GM12878 (cell line): Measurements from ENCODE around the gene NLGN1. TPM values are rescaled to one million over a fixed set of nuclear protein-coding genes. Genes with fewer than 3 reads are reported as not detected.

Experiments
- ATAC-seq: fragments of 200-7000 bp; cut with Tn5 transposase; 3 replicates; pipeline ENCODE4 v1.9.1; 2020; ENCODE audit warnings: mild to moderate bottlenecking, moderate library complexity
- BruUV-seq: library from RNA; stranded (reverse); fragments of 400-500 nt; replicated peaks from 2 replicates; lab custom pipeline; 2021; lab: Mats Ljungman, UMichigan
- CTCF ChIA-PET: fragments of 300-600 bp; sonication (Branson Sonifier 250); formaldehyde crosslinking; extraction: SDS; loops from one replicate; lab custom pipeline; 2021; ENCODE audit warnings: inconsistent platforms; lab: Yijun Ruan, JAX
- POLR2A ChIA-PET: fragments of 350-600 bp; formaldehyde crosslinking; extraction: SDS; loops from one replicate; lab custom pipeline; 2021; ENCODE audit warnings: inconsistent platforms; lab: Charles Lee
- RAD21 ChIA-PET: fragments of 300-600 bp; sonication (Branson Sonifier 250); formaldehyde crosslinking; loops from one replicate; lab custom pipeline; 2023; ENCODE audit warnings: antibody characterized with exemption; ENCODE audit not compliant: unreplicated experiment; lab: Charles Lee
- SMC1A ChIA-PET: fragments of 300-600 bp; sonication (Branson Sonifier 250); formaldehyde crosslinking; loops from one replicate; lab custom pipeline; 2023; ENCODE audit not compliant: unreplicated experiment, uncharacterized antibody; lab: Charles Lee
- DNase-seq: peaks from one replicate; pipeline ENCODE4 v3.0.0-alpha.2; 2011; ENCODE audit warnings: low read depth, low spot score
- FAIRE-seq: peaks from 3 replicates; lab custom pipeline; 2011; peaks lifted over from hg19 to GRCh38; lab: Jason Lieb, UNC
- H2AFZ ChIP-seq: 2 replicates; pipeline ENCODE4 v1.6.0; 2011; ENCODE audit warnings: low read depth, low read length, control low read depth; ENCODE audit not compliant: control insufficient read depth
- H3K27ac ChIP-seq: 2 replicates; pipeline ENCODE4 v1.5.1; 2011; ENCODE audit warnings: control low read depth; ENCODE audit not compliant: control insufficient read depth, insufficient read depth
- H3K27me3 ChIP-seq, 2 experiments: replicated peaks in 1 of 2; 2 replicates each; pipeline versions ENCODE4 v1.6.0 to v1.6.1; 2011; ENCODE audit warnings: low read length in 1 of 2; ENCODE audit not compliant: control insufficient read depth in 2 of 2, insufficient read depth in 2 of 2
- H3K36me3 ChIP-seq, 2 experiments: 2 replicates each; pipeline ENCODE4 v1.5.1; 2011; ENCODE audit warnings: low read length in 1 of 2; ENCODE audit not compliant: control insufficient read depth in 2 of 2, insufficient read depth in 2 of 2
- H3K4me1 ChIP-seq: 2 replicates; pipeline ENCODE4 v1.6.1; 2011; ENCODE audit warnings: mild to moderate bottlenecking, low read length, moderate library complexity, mixed read lengths; ENCODE audit not compliant: control insufficient read depth, insufficient read depth
- H3K4me2 ChIP-seq: 2 replicates; pipeline ENCODE4 v1.6.0; 2011; ENCODE audit warnings: control low read depth; ENCODE audit not compliant: control insufficient read depth, insufficient read depth
- H3K4me3 ChIP-seq: fragments of 200-600 bp; sonication (generic); 2 replicates; pipeline ENCODE4 v1.5.1; 2016
- H3K79me2 ChIP-seq: 2 replicates; pipeline ENCODE4 v1.6.0; 2011; ENCODE audit warnings: low read length; ENCODE audit not compliant: control insufficient read depth, insufficient read depth
- H3K9ac ChIP-seq: 2 replicates; pipeline ENCODE4 v1.8.0; 2011; ENCODE audit warnings: low read length, control low read depth, mixed read lengths; ENCODE audit not compliant: control insufficient read depth, insufficient read depth
- H3K9me3 ChIP-seq: replicated peaks from 3 replicates; pipeline ENCODE4 v1.5.1; 2011; ENCODE audit warnings: mild to moderate bottlenecking, low read length; ENCODE audit not compliant: control insufficient read depth, insufficient read depth
- H4K20me1 ChIP-seq: 2 replicates; pipeline ENCODE4 v1.6.0; 2011; ENCODE audit not compliant: control insufficient read depth, insufficient read depth
- ATF2 ChIP-seq: IDR thresholded peaks from 2 replicates; pipeline ENCODE4 v1.6.1; 2012; ENCODE audit warnings: low read length, inconsistent platforms
- BCLAF1 ChIP-seq: fragments of 450-650 bp; IDR thresholded peaks from 2 replicates; pipeline ENCODE4 v1.6.1; 2017; ENCODE audit warnings: antibody characterized with exemption, mild to moderate bottlenecking, moderate library complexity
- EP300 ChIP-seq, 2 experiments: fragments of 150-350 bp in 1 of 2; IDR thresholded peaks; 2 replicates each; pipeline ENCODE4 v1.6.1; 2011 to 2012; ENCODE audit warnings: low read depth in 2 of 2, low read length in 2 of 2, borderline replicate concordance in 1 of 2, improper control_type of control experiment in 1 of 2, inconsistent platforms in 1 of 2; ENCODE audit not compliant: control insufficient read depth in 1 of 2
- HCFC1 ChIP-seq: fragments of 150-350 bp; IDR thresholded peaks from 2 replicates; pipeline ENCODE4 v1.6.1; 2014; ENCODE audit warnings: low read length
- JUNB ChIP-seq: IDR thresholded peaks from 2 replicates; pipeline ENCODE4 v1.6.1; 2016; ENCODE audit warnings: antibody characterized with exemption, mild to moderate bottlenecking
- NBN ChIP-seq: fragments of 450-650 bp; IDR thresholded peaks from 2 replicates; pipeline ENCODE4 v1.6.1; 2016
- NR2C2 ChIP-seq: IDR thresholded peaks from 2 replicates; pipeline ENCODE4 v1.6.1; 2011; ENCODE audit warnings: borderline replicate concordance, low read depth; ENCODE audit not compliant: control insufficient read depth, insufficient read length
- RELB ChIP-seq: fragments of 450-650 bp; IDR thresholded peaks from 2 replicates; pipeline ENCODE4 v1.6.1; 2017; ENCODE audit warnings: low read depth, mild to moderate bottlenecking, moderate library complexity
- SREBF2 ChIP-seq: IDR thresholded peaks from 2 replicates; pipeline ENCODE4 v1.6.1; 2012; ENCODE audit warnings: mild to moderate bottlenecking, low read length
- WRNIP1 ChIP-seq: IDR thresholded peaks from 2 replicates; pipeline ENCODE4 v1.6.1; 2011; ENCODE audit warnings: low read depth, low read length, improper control_type of control experiment, borderline replicate concordance
- WGBS: methylation state at CpG from one replicate; pipeline ENCODE4 v1.1.6; 2016; ENCODE audit warnings: low lambda C conversion rate; ENCODE audit not compliant: insufficient replicate concordance, insufficient coverage; ENCODE audit errors: missing lambda C conversion rate; 5-methylcytosine and 5-hydroxymethylcytosine counted together
- in situ Hi-C: fragments of 300-500 bp; cut with MboI; formaldehyde crosslinking; loops from 9 replicates; pipeline ENCODE4 v1.14.3; 2018; ENCODE audit warnings: mixed read lengths
- intact Hi-C: fragments of 100-400 bp; cut with micrococcal nuclease; formaldehyde crosslinking; loops from one replicate; pipeline ENCODE4 v1.14.2; 2022; ENCODE audit not compliant: unreplicated experiment
- polyA plus RNA-seq, 11 experiments: library from polyadenylated mRNA; depleted of rRNA in 4 of 11; unstranded in 6 of 11; stranded (reverse) in 5 of 11; fragments of >200 nt; fragmentation: Nextera tagmentation in 4 of 11; fragmentation: Illumina TruSeq in 1 of 11; extraction: Ambion mirVana in 4 of 11; extraction: Trizol in 1 of 11; gene quantifications; 1 replicate in 1 of 11; 2 replicates in 10 of 11; pipeline versions ENCODE4 v1.2.1 to v1.2.3, GENCODE V29; 2011 to 2016; ENCODE audit warnings: inconsistent platforms in 2 of 11, missing spikeins in 2 of 11, low read depth in 1 of 11
- total RNA-seq, 4 experiments: library from RNA; depleted of rRNA in 3 of 4; stranded (reverse); fragments of >200 nt in 3 of 4; fragmentation: Illumina TruSeq in 1 of 4; extraction: Trizol in 1 of 4; gene quantifications; 2 replicates each; pipeline versions ENCODE4 v1.2.1 to v1.2.3, GENCODE V29; 2013 to 2021
- TF ChIP-seq, protein P1 (sequence below): fragments of 450-650 bp; IDR thresholded peaks from 2 replicates; pipeline ENCODE4 v1.6.1; 2018; ENCODE audit warnings: mild to moderate bottlenecking, low read depth, moderate library complexity; ENCODE audit not compliant: partially characterized antibody
- TF ChIP-seq, protein P2 (sequence below): fragments of 450-650 bp; formaldehyde crosslinking; IDR thresholded peaks from 2 replicates; pipeline ENCODE4 v1.4.0; 2020; ENCODE audit warnings: mild to moderate bottlenecking, moderate library complexity

Gene NLGN1
- total and polyA plus RNA-seq, 10 of the 15 experiments (the other 5 are each of a cell fraction or from before 2014, with no cell fraction given), result not detected

GRCh38 chr3:173838644-173839043 lies 441.1 kb downstream of the NLGN1 start:
- Histone ChIP-seq H4K20me1 (no peaks in the 10 kb centered on the region), H3K4me1 (no peaks in the 10 kb centered on the region), H3K9ac (no peak overlapping the region), H3K27ac (no peak overlapping the region), H3K4me3 (no peak overlapping the region), H3K36me3 (no peaks in the 10 kb centered on the region), H3K9me3 (no peaks in the 10 kb centered on the region), H3K27me3 (no peaks in the 10 kb centered on the region), H2AFZ (no peak overlapping the region), H3K4me2 (no peak overlapping the region), H3K79me2 (no peaks in the 10 kb centered on the region)
- ChIA-PET CTCF (no interaction called here), SMC1A (no interaction called here), RAD21 (no interaction called here), POLR2A (no interaction called here)
- BruUV-seq, result no TSS peak
- ATAC-seq, result no peak
- FAIRE-seq, result no peak
- DNase-seq, result no peak
- WGBS, result 0% methylated on average over 4 of the region's 4 CpGs
- intact Hi-C loops, result no loop called here
- in situ Hi-C loops, result no loop called here
- no peak for TF ChIP-seq EP300 (IDR thresholded peaks at IDR 0.05; ENCODE audit: borderline replicate concordance in 1 of 2, control insufficient read depth in 1 of 2, low read depth in 2 of 2, low read length in 2 of 2)
- no peak for TF ChIP-seq SREBF2
- TF ChIP-seq HCFC1, result no peak
- no peak for TF ChIP-seq NBN
- no peak for TF ChIP-seq ATF2
- TF ChIP-seq WRNIP1, result no peak
- TF ChIP-seq BCLAF1, result no peak
- TF ChIP-seq JUNB, result no peak
- no peak for TF ChIP-seq RELB
- no peak for TF ChIP-seq NR2C2
- TF ChIP-seq, protein P1, sequence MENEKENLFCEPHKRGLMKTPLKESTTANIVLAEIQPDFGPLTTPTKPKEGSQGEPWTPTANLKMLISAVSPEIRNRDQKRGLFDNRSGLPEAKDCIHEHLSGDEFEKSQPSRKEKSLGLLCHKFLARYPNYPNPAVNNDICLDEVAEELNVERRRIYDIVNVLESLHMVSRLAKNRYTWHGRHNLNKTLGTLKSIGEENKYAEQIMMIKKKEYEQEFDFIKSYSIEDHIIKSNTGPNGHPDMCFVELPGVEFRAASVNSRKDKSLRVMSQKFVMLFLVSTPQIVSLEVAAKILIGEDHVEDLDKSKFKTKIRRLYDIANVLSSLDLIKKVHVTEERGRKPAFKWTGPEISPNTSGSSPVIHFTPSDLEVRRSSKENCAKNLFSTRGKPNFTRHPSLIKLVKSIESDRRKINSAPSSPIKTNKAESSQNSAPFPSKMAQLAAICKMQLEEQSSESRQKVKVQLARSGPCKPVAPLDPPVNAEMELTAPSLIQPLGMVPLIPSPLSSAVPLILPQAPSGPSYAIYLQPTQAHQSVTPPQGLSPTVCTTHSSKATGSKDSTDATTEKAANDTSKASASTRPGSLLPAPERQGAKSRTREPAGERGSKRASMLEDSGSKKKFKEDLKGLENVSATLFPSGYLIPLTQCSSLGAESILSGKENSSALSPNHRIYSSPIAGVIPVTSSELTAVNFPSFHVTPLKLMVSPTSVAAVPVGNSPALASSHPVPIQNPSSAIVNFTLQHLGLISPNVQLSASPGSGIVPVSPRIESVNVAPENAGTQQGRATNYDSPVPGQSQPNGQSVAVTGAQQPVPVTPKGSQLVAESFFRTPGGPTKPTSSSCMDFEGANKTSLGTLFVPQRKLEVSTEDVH, result no peak
- TF ChIP-seq, protein P2, sequence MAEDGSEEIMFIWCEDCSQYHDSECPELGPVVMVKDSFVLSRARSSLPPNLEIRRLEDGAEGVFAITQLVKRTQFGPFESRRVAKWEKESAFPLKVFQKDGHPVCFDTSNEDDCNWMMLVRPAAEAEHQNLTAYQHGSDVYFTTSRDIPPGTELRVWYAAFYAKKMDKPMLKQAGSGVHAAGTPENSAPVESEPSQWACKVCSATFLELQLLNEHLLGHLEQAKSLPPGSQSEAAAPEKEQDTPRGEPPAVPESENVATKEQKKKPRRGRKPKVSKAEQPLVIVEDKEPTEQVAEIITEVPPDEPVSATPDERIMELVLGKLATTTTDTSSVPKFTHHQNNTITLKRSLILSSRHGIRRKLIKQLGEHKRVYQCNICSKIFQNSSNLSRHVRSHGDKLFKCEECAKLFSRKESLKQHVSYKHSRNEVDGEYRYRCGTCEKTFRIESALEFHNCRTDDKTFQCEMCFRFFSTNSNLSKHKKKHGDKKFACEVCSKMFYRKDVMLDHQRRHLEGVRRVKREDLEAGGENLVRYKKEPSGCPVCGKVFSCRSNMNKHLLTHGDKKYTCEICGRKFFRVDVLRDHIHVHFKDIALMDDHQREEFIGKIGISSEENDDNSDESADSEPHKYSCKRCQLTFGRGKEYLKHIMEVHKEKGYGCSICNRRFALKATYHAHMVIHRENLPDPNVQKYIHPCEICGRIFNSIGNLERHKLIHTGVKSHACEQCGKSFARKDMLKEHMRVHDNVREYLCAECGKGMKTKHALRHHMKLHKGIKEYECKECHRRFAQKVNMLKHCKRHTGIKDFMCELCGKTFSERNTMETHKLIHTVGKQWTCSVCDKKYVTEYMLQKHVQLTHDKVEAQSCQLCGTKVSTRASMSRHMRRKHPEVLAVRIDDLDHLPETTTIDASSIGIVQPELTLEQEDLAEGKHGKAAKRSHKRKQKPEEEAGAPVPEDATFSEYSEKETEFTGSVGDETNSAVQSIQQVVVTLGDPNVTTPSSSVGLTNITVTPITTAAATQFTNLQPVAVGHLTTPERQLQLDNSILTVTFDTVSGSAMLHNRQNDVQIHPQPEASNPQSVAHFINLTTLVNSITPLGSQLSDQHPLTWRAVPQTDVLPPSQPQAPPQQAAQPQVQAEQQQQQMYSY (CRISPR knock-in tag), result no peak
